H1 (cell line): Measurements from ENCODE around the gene PAEP. TPM values are rescaled to one million over a fixed set of nuclear protein-coding genes. Genes with fewer than 3 reads are reported as not detected.

Experiments used
- CTCF ChIA-PET: fragments of 300-600 bp; sonication (Branson Sonifier 250); formaldehyde crosslinking; loops from one replicate; lab custom pipeline; 2021; ENCODE audit not compliant: partially characterized antibody; lab: Charles Lee
- POLR2A ChIA-PET: fragments of 300-600 bp; sonication (Branson Sonifier 250); formaldehyde crosslinking; loops from one replicate; lab custom pipeline; 2021; ENCODE audit warnings: inconsistent platforms; ENCODE audit not compliant: partially characterized antibody; lab: Charles Lee
- DNase-seq, 2 experiments: peaks; one replicate each; pipeline versions ENCODE4 v3.0.0 to v3.0.0-alpha.2; 2010 to 2022; ENCODE audit warnings: low spot score in 2 of 2, low read depth in 1 of 2, mixed read lengths in 1 of 2
- FAIRE-seq: peaks from 2 replicates; lab custom pipeline; 2011; peaks lifted over from hg19 to GRCh38; lab: Jason Lieb, UNC
- H2AFZ ChIP-seq: 2 replicates; pipeline ENCODE4 v1.8.1; 2012; ENCODE audit warnings: low read length, inconsistent platforms
- H2AK5ac ChIP-seq: 2 replicates; pipeline ENCODE4 v1.6.1; 2013; ENCODE audit warnings: low read depth, low read length
- H2BK120ac ChIP-seq: replicated peaks from 2 replicates; pipeline ENCODE3; 2013; ENCODE audit warnings: low read depth, low read length, inconsistent platforms
- H2BK12ac ChIP-seq: 2 replicates; pipeline ENCODE4 v1.6.1; 2013; ENCODE audit warnings: low read depth, low read length
- H2BK15ac ChIP-seq: 2 replicates; pipeline ENCODE4 v1.6.1; 2013; ENCODE audit warnings: low read length
- H2BK20ac ChIP-seq: 2 replicates; pipeline ENCODE4 v1.6.1; 2013; ENCODE audit warnings: low read length
- H2BK5ac ChIP-seq: 2 replicates; pipeline ENCODE4 v1.6.1; 2013; ENCODE audit warnings: low read depth, low read length
- H3K14ac ChIP-seq: 2 replicates; pipeline ENCODE4 v1.6.1; 2013; ENCODE audit warnings: inconsistent platforms; ENCODE audit not compliant: insufficient read length
- H3K18ac ChIP-seq: 2 replicates; pipeline ENCODE4 v1.6.1; 2013; ENCODE audit warnings: low read length; ENCODE audit errors: extremely low read depth
- H3K23ac ChIP-seq: 2 replicates; pipeline ENCODE4 v1.6.1; 2013; ENCODE audit warnings: inconsistent platforms; ENCODE audit not compliant: insufficient read length
- H3K23me2 ChIP-seq: 2 replicates; pipeline ENCODE4 v1.6.1; 2013; ENCODE audit warnings: low read depth, low read length
- H3K27ac ChIP-seq: 2 replicates; pipeline ENCODE4 v1.6.1; 2011; ENCODE audit warnings: low read depth, low read length, inconsistent platforms
- H3K27me3 ChIP-seq, 4 experiments: replicated peaks in 1 of 4; 1 replicate in 1 of 4; 2 replicates in 3 of 4; pipeline versions ENCODE4 v1.6.1 to v1.8.1; 2011 to 2013; ENCODE audit warnings: low read length in 3 of 4, mild to moderate bottlenecking in 3 of 4, inconsistent platforms in 2 of 4, mixed read lengths in 2 of 4, moderate library complexity in 1 of 4; ENCODE audit not compliant: control insufficient read depth in 3 of 4, insufficient read depth in 3 of 4; ENCODE audit errors: extremely low read depth in 1 of 4
- H3K36me3 ChIP-seq, 4 experiments: 2 replicates each; pipeline versions ENCODE4 v1.6.1 to v1.8.1; 2011 to 2013; ENCODE audit warnings: mild to moderate bottlenecking in 4 of 4, low read length in 3 of 4, moderate library complexity in 2 of 4, control low read depth in 1 of 4, inconsistent platforms in 1 of 4; ENCODE audit not compliant: insufficient read depth in 4 of 4, control insufficient read depth in 2 of 4
- H3K4ac ChIP-seq: replicated peaks from 2 replicates; pipeline ENCODE3; 2013; ENCODE audit warnings: low read length, low read depth, mixed read lengths, inconsistent platforms; ENCODE audit not compliant: insufficient read length
- H3K4me1 ChIP-seq, 4 experiments: replicated peaks in 1 of 4; 1 replicate in 1 of 4; 2 replicates in 3 of 4; pipeline versions ENCODE4 v1.6.1 to v1.8.1; 2011 to 2013; ENCODE audit warnings: low read length in 3 of 4, inconsistent platforms in 2 of 4, mixed read lengths in 1 of 4; ENCODE audit not compliant: insufficient read depth in 4 of 4, control insufficient read depth in 3 of 4
- H3K4me2 ChIP-seq, 2 experiments: 2 replicates each; pipeline versions ENCODE4 v1.6.1 to v1.8.1; 2011 to 2013; ENCODE audit warnings: low read depth in 2 of 2, low read length in 2 of 2, control low read depth in 1 of 2, inconsistent platforms in 1 of 2, mild to moderate bottlenecking in 1 of 2; ENCODE audit not compliant: insufficient read depth in 1 of 2
- H3K4me3 ChIP-seq, 4 experiments: fragments of 200-600, 300-600 bp in 1 of 4; sonication (generic), shearing (Covaris generic), sonication (Bioruptor Twin) in 1 of 4; 2 replicates each; pipeline versions ENCODE4 v1.5.1 to v1.8.1; 2011 to 2016; ENCODE audit warnings: low read length in 4 of 4, low read depth in 3 of 4, control low read depth in 2 of 4, inconsistent platforms in 2 of 4, mild to moderate bottlenecking in 2 of 4, mixed read lengths in 1 of 4, moderate library complexity in 1 of 4; ENCODE audit not compliant: insufficient read depth in 2 of 4; ENCODE audit errors: extremely low read depth in 1 of 4
- H3K56ac ChIP-seq: replicated peaks from 2 replicates; pipeline ENCODE3; 2013; ENCODE audit warnings: low read depth, mild to moderate bottlenecking, mixed read lengths, low read length, inconsistent platforms; ENCODE audit not compliant: insufficient read length
- H3K79me1 ChIP-seq: 2 replicates; pipeline ENCODE4 v1.6.1; 2013; ENCODE audit warnings: low read depth, low read length, control low read depth
- H3K79me2 ChIP-seq, 2 experiments: 2 replicates each; pipeline versions ENCODE4 v1.6.1 to v1.8.1; 2012 to 2013; ENCODE audit warnings: low read length in 2 of 2, mild to moderate bottlenecking in 2 of 2, inconsistent platforms in 1 of 2; ENCODE audit not compliant: insufficient read depth in 2 of 2, control insufficient read depth in 1 of 2
- H3K9ac ChIP-seq, 4 experiments: replicated peaks in 1 of 4; 1 replicate in 1 of 4; 2 replicates in 3 of 4; pipeline versions ENCODE4 v1.6.1 to v1.8.1; 2011 to 2013; ENCODE audit warnings: low read depth in 3 of 4, low read length in 3 of 4, control low read depth in 2 of 4, mild to moderate bottlenecking in 2 of 4, moderate library complexity in 2 of 4, inconsistent platforms in 1 of 4; ENCODE audit errors: extremely low read depth in 1 of 4
- H3K9me3 ChIP-seq, 2 experiments: 2 replicates each; pipeline versions ENCODE4 v1.6.1 to v1.8.1; 2012 to 2013; ENCODE audit warnings: mild to moderate bottlenecking in 2 of 2, moderate library complexity in 2 of 2, control low read depth in 1 of 2, inconsistent platforms in 1 of 2, low read depth in 1 of 2, low read length in 1 of 2, mixed read lengths in 1 of 2; ENCODE audit not compliant: insufficient read depth in 2 of 2
- H4K20me1 ChIP-seq, 2 experiments: replicated peaks in 1 of 2; 2 replicates each; pipeline versions ENCODE3 to v1.8.1; 2011 to 2013; ENCODE audit warnings: inconsistent platforms in 2 of 2, low read length in 2 of 2, mild to moderate bottlenecking in 1 of 2; ENCODE audit not compliant: insufficient read depth in 2 of 2, control insufficient read depth in 1 of 2
- H4K5ac ChIP-seq: 2 replicates; pipeline ENCODE4 v1.6.1; 2013; ENCODE audit warnings: low read length, low read depth, mixed read lengths, inconsistent platforms; ENCODE audit not compliant: insufficient read length
- H4K8ac ChIP-seq: 2 replicates; pipeline ENCODE4 v1.8.0; 2013; ENCODE audit warnings: mild to moderate bottlenecking, moderate library complexity, low read length, inconsistent platforms; ENCODE audit not compliant: insufficient read depth; ENCODE audit errors: extremely low read depth
- H4K91ac ChIP-seq: replicated peaks from 2 replicates; pipeline ENCODE3; 2013; ENCODE audit warnings: low read length, mixed read lengths, inconsistent platforms; ENCODE audit not compliant: insufficient read length
- ASH2L ChIP-seq: fragments of 200-600, 300-600 bp; sonication (generic); IDR thresholded peaks from one replicate; pipeline ENCODE4 v1.7.1; 2017; ENCODE audit warnings: low read length
- CBX8 ChIP-seq: fragments of 300-800, 300-1000 bp; sonication (generic); IDR thresholded peaks from 2 replicates; pipeline ENCODE4 v1.7.1; 2016; ENCODE audit warnings: low read depth, low read length, borderline replicate concordance
- CHD2 ChIP-seq: IDR thresholded peaks from 2 replicates; pipeline ENCODE4 v1.6.1; 2012; ENCODE audit warnings: low read length, improper control_type of control experiment
- EZH2 ChIP-seq: fragments of 200-600 bp; sonication (generic); IDR thresholded peaks from 2 replicates; pipeline ENCODE4 v1.7.1; 2012; ENCODE audit warnings: low read depth, mild to moderate bottlenecking, moderate library complexity, low read length, inconsistent platforms; ENCODE audit not compliant: severe bottlenecking
- GTF2F1 ChIP-seq: IDR thresholded peaks from 2 replicates; pipeline ENCODE4 v1.6.1; 2012; ENCODE audit warnings: low read depth, low read length, improper control_type of control experiment, borderline replicate concordance
- HDAC2 ChIP-seq, 2 experiments: fragments of 300-600 bp in 1 of 2; sonication (generic) in 1 of 2; IDR thresholded peaks; 2 replicates each; pipeline ENCODE4 v1.6.1; 2011 to 2012; ENCODE audit warnings: low read depth in 2 of 2, low read length in 2 of 2, mild to moderate bottlenecking in 2 of 2, moderate library complexity in 2 of 2, borderline replicate concordance in 1 of 2, inconsistent platforms in 1 of 2
- PHF8 ChIP-seq: fragments of 200-600 bp; sonication (generic); conservative IDR thresholded peaks from 2 replicates; pipeline ENCODE4 v1.7.1; 2012; ENCODE audit warnings: low read depth, mild to moderate bottlenecking, inconsistent platforms, low read length, moderate library complexity
- POLR2AphosphoS5 ChIP-seq: IDR thresholded peaks from 2 replicates; pipeline ENCODE4 v1.6.1; 2011; ENCODE audit warnings: low read depth, low read length
- POU5F1 ChIP-seq: IDR thresholded peaks from 2 replicates; pipeline ENCODE4 v1.6.1; 2011; ENCODE audit warnings: low read depth, mild to moderate bottlenecking, low read length, moderate library complexity
- SIX5 ChIP-seq: IDR thresholded peaks from 2 replicates; pipeline ENCODE4 v1.6.1; 2011; ENCODE audit warnings: mild to moderate bottlenecking, low read depth, low read length
- SRF ChIP-seq: IDR thresholded peaks from 2 replicates; pipeline ENCODE4 v1.6.1; 2011; ENCODE audit warnings: mild to moderate bottlenecking, low read depth, low read length, moderate library complexity
- TAF7 ChIP-seq: optimal IDR thresholded peaks from 2 replicates; pipeline ENCODE3; 2011; ENCODE audit warnings: low read depth, mild to moderate bottlenecking, inconsistent platforms, low read length, moderate library complexity, borderline replicate concordance
- YY1 ChIP-seq: IDR thresholded peaks from 2 replicates; pipeline ENCODE4 v1.6.1; 2011; ENCODE audit warnings: low read depth, mild to moderate bottlenecking, low read length
- ZNF274 ChIP-seq: IDR thresholded peaks from 2 replicates; pipeline ENCODE4 v1.7.0; 2012; ENCODE audit warnings: low read length, borderline replicate concordance; ENCODE audit errors: extremely low read depth
- WGBS, 2 experiments: shearing (Covaris generic) in 1 of 2; methylation state at CpG; one replicate each; pipeline versions ENCODE4 v1.1.6 to v1.1.7; 2013 to 2015; ENCODE audit warnings: low lambda C conversion rate in 2 of 2, mixed read lengths in 2 of 2, inconsistent platforms in 1 of 2, low coverage in 1 of 2, missing lambda C conversion rate in 1 of 2; ENCODE audit not compliant: insufficient replicate concordance in 2 of 2, insufficient coverage in 1 of 2, insufficient read length in 1 of 2; ENCODE audit errors: extremely low coverage in 1 of 2, missing lambda C conversion rate in 1 of 2; 5-methylcytosine and 5-hydroxymethylcytosine counted together
- polyA plus RNA-seq, 7 experiments: library from polyadenylated mRNA; depleted of rRNA in 3 of 7; stranded (reverse) in 5 of 7; unstranded in 2 of 7; fragments of >200 nt in 5 of 7; fragments of 200-250 nt in 2 of 7; gene quantifications; 1 replicate in 5 of 7; 2 replicates in 1 of 7; 4 replicates in 1 of 7; pipeline versions ENCODE4 v1.2.1 to v1.2.3, GENCODE V29; 2011 to 2013; ENCODE audit warnings: missing spikeins in 2 of 7, mixed read lengths in 2 of 7
- total RNA-seq: library from RNA; stranded (reverse); fragmentation: NEBNext Ultra II Directional; extraction: Animal tissue kit (Norgen Biotek cat#: 25700); gene quantifications from 2 replicates; pipeline ENCODE4 v1.2.1, GENCODE V29; 2021

Gene PAEP
- total and polyA plus RNA-seq, 2 of the 8 experiments (the other 6 are each of a cell fraction or from before 2014, with no cell fraction given): not detected

- no peak overlapping the region for H2BK5ac ChIP-seq
- no peak overlapping the region for H2BK120ac ChIP-seq
- no peak overlapping the region for H2BK20ac ChIP-seq
- H4K5ac ChIP-seq: no peak overlapping the region
- POLR2A ChIA-PET: interaction anchor here (1.0 kb wide), 1 partner anchor 12 kb away, joined by 4 read pairs; no protein-coding TSS in a partner anchor
- H3K27ac ChIP-seq: no peak overlapping the region
- H4K91ac ChIP-seq: no peak overlapping the region
- H3K23me2 ChIP-seq: peaks cover 25% of the 10 kb centered on the region; the same call in 1 of the 2 replicates
- H3K4ac ChIP-seq: no peak overlapping the region
- H3K9me3 ChIP-seq: peaks cover 0 to 3% of the 10 kb centered on the region in 2 experiments; a peak in 1 of 4 replicates
- H2AFZ ChIP-seq: no peak overlapping the region
- CTCF ChIA-PET: interaction anchor here (1.0 to 1.3 kb wide), 2 partner anchors 40 to 369 kb away, joined by 3 read pairs; no protein-coding TSS in a partner anchor
- FAIRE-seq: no peak
- no peaks in the 10 kb centered on the region for H3K27me3 ChIP-seq
- no peak overlapping the region for H3K4me2 ChIP-seq
- H3K4me1 ChIP-seq: no peaks in the 10 kb centered on the region
- H2AK5ac ChIP-seq: no peak overlapping the region
- H3K9ac ChIP-seq: no peak overlapping the region
- peaks cover 0 to 4% of the 10 kb centered on the region in 2 experiments for H4K20me1 ChIP-seq
- no peak overlapping the region for H3K56ac ChIP-seq
- no peak overlapping the region for H3K23ac ChIP-seq
- no peak overlapping the region for H2BK12ac ChIP-seq
- H3K14ac ChIP-seq: no peak overlapping the region
- no peak overlapping the region for H4K8ac ChIP-seq
- no peaks in the 10 kb centered on the region for H3K79me1 ChIP-seq
- H3K18ac ChIP-seq: no peak overlapping the region
- no peak overlapping the region for H2BK15ac ChIP-seq
- DNase-seq: no peak
- no peaks in the 10 kb centered on the region for H3K79me2 ChIP-seq
- no peak overlapping the region for H3K4me3 ChIP-seq
- no peaks in the 10 kb centered on the region for H3K36me3 ChIP-seq
- WGBS, 2 experiments: 93% methylated on average over 13 of the region's 22 CpGs; no CpG with 5 or more reads in 1 of the 2 experiments
- TF ChIP-seq POU5F1 (no peak), YY1 (no peak), CBX8 (no peak), PHF8 (no peak), SIX5 (no peak), POLR2AphosphoS5 (no peak), CHD2 (no peak), GTF2F1 (no peak), ASH2L (no peak), ZNF274 (no peak), EZH2 (no peak), HDAC2 (IDR thresholded peaks at IDR 0.05; ENCODE audit: borderline replicate concordance in 1 of 2, low read depth in 2 of 2, low read length in 2 of 2) (no peak), TAF7 (no peak), SRF (no peak)
Measured at GRCh38 chr9:135575995-135576631, 14.6 kb downstream of the PAEP start.
